ENCODE measurements around the gene RAC2.

The RAC2 gene

GRCh38 chr22:37187891-37188761 is 55.9 kb downstream of the RAC2 start, which contains the start of gene C1QTNF6:
Gene C1QTNF6 (minus strand): TSS chr22:37188247. CDS start chr22:37188213, 34 bp downstream.
- peak; percentile 82 for DNase-seq (ENCODE audit: low spot score)

DNA sequence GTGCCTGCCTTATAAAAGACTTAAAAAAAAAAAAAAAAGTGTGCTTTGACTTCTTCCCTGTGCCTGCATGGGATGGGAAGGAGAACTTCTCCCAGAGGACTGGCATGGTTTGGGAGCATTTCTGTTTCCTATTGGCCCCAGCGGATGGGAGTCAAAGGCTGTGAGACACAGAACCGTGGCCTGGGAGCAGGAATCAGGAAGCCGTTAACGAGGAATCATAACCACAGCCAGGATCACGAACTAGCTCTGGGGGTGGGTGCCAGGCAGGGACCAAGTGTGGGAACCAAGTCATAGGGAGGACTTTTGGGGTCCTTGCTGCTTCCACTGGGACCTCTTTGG is 56.5 kb downstream of the RAC2 start:
- DNase-seq (ENCODE audit: low spot score), result no peak

GRCh38 chr22:37186997-37187522 is 57.0 kb downstream of the RAC2 start:
- DNase-seq (ENCODE audit: low spot score), result no peak

DNA sequence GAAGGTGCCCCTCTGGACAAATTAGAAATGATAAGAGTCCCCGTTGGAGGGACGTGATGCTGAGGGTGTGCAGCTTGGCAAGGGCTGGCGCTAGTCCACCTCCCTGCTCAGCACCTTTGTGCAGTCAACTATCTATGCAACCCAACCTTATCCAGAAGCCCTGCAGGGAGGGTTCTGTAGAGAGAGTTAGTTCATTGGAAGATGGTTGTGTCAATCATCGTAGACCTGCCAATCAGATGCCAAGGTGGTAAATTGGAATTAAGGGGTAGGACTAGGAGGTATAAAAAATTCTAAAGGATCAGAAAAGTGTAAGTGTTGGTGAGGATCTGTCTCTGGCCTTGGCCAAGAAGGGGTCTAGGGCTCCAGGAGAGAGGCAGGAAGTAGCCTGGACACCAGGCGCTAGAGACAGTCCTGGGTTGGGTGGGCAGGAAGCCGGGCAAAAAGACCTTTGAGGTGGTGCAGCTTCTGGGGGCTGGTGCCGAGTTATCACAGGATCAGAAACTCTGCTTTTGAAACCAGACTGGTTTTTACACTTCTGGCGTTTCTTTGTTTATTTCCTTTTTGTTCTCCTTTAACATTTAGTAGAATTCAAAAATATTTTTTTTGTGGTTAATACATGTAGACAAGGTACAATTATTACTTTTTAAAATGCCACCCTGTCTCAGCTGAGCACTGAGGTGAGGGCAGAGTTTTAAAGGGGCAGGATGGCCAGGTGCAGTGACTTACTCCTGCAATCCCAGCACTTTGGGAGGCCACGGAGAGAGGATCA is 57.7 kb downstream of the RAC2 start:
- no peak for DNase-seq (ENCODE audit: low spot score)

- DNase-seq (ENCODE audit: low spot score), result no peak
These were observed 58.3 kb downstream of the RAC2 start for GRCh38 chr22:37185646-37186227.

DNA sequence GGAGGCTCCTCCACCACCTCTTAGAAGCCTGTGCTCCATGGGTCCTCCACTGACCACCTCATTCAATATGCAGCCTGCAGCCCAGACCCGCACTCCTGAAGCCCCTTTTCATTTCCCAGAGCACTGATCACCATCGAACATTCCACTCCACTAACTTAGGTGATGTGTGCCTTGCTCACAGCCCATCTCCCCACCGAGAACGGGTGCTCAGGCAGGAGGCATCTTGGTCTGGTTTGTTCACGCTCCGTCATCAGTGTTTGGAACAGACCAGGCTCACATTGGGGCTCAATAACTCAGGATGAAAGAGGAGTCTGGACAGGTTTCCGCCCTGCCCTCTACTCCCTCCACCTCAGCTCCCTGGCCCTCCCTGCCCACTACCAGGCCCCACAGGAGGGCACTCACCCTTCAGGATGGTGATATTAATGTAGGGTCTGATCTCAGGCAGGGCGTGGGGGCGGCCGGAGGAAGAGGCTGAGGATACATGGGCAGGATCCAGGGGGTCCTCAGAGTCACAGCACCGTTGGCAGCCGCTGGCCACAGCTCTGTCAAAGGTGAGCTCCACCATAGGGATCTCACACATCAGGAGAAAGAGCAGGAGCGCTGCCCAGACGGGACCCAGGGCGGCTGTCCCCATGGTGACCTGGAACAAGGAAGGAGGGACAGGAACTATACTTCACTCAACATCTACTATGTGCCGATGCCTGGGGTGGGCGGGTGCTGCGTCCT is 59.1 kb downstream of the RAC2 start:
- DNase-seq (ENCODE audit: low spot score), result no peak

DNA sequence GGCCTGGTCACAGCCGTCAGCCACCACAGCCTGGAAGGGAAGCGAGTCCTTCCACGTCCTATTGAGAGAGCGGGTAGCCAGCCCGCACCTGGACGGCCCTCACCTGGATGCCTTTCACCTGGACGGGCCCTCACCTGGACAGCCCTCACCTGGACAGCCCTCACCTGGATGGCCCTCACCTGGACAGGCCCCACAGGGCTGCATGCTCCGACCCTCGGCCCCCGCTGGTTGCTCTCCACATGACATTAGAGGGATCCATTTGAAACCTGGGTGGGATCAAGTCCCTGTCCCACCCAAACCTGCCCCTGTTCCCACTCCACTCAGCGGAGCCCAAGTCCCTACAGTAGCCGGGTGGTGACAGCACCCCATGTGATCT is 59.7 kb downstream of the RAC2 start:
- no peak for DNase-seq (ENCODE audit: low spot score)

DNA sequence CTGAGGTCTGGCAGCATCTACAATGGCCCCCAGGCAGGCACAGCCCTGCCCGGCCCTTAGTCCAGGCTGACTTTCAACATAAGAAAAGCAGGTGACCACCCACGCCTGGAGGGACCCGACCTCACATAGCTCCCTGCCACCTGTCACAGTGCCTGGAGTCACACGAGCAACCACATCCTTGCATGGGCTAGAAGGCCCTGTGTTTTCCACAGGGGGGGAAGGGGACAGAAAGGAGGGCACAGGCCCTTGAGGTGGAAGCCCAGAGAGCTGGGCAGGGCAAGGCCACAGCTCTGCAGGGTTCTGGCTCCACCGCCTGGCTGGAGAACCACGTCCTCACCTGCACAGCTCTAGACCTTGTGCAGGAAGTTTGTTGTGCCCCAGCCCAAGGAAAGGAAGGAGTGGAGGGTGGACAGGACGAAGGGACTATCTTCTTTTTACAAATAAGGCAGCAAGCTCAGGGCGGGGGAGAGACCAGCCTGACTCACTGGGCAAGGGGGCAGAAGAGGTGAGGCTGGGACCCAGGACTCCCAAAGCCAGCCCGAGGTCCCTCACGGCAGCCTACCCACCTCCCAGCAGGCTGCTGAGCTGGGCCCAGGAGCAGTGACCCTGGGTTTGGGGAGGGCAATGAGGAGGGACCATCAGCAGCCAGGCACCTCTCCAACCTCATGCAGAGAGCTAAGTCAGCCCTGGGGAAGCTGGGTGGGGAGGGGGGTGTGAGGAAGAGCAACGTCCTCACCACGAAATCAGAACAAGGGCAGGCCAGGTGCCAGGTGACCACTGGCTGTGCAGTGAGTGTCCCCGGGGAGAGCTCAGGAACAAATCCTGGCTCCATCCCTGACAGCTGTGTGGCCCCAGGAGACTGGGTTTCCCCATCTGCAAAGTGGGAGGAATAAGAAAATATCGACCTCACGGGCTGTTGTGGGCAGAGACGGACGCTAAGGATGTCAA is 60.4 kb downstream of the RAC2 start:
- no peak for DNase-seq (ENCODE audit: low spot score)

DNA sequence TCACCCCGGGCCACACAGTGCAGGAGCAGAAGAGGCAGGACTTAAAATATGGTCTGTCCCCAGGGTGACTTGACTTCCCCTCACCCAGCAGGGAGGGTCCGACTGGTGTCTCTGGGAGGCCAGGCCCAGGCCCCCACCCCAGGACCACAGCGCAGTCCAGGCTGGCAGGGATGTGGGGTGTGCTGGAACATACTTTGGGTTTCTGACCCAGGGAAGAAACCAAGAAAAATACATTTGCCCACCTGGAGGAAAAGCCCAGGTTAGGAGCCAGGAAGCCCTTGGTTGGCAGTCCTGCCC is 61.2 kb downstream of the RAC2 start:
- no peak for DNase-seq (ENCODE audit: low spot score)

- no peak for DNase-seq (ENCODE audit: low spot score)
These were observed 61.7 kb downstream of the RAC2 start for GRCh38 chr22:37182101-37182948.

DNA sequence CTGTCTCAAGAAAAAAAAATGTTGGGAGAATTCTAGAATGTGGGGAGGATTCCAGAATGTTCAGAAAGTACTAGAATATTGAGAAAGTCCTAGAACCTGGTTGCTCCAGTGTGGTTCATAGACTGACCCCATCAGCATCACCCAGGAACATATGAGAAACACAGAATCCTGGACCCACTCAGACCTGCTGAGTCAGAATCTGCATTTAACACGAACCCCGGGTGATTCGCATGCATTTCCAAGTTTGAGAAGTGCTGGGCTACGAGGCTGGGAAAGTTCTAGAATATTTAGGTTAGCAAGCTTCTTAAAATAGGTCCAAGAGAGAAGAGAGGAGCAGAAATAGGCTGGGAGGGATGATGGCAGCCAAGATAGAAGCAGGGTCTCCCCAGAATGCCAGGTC is 62.4 kb downstream of the RAC2 start:
- no peak for DNase-seq (ENCODE audit: low spot score)

DNA sequence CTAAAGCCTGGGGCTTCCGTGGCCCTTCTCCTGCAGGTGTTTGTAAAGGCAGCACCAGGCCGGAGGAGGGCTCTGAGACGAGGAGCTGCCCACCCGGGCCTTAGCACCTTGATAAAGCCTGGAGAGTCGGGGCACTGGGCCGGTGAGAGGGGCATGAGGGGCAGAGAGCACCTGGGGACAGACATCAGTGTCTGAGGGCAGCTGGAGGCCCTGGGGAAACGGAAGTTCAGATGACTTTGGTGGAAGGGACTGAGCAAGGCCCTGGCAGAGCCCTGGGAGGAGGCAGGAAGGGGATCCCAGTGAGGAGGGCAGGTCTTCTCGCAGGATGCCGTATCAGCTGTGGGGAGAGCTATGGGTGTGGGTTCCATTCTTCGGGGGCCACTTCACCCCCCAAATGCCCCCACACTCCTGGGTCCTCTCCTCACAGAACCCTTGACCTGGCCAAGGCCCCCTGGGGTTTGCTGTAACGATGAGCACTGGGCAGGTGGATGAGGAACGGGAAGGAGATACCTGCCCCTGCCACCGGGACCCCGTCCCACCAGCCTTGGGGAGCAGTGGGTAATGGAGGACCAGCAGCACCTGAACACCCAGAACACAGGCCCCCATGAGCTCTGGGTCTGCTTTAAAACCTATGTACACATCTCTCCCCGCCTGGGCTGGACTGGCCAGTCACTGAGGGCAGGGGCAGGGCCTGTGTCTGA is 63.4 kb downstream of the RAC2 start:
- DNase-seq (ENCODE audit: low spot score), result no peak

GRCh38 chr22:37179622-37180420 is 64.2 kb downstream of the RAC2 start:
- DNase-seq (ENCODE audit: low spot score), result no peak

GRCh38 chr22:37179126-37179470 is 65.0 kb downstream of the RAC2 start:
- DNase-seq (ENCODE audit: low spot score), result no peak

- DNase-seq (ENCODE audit: low spot score), result no peak
These were observed 65.5 kb downstream of the RAC2 start for GRCh38 chr22:37178350-37179125.

DNA sequence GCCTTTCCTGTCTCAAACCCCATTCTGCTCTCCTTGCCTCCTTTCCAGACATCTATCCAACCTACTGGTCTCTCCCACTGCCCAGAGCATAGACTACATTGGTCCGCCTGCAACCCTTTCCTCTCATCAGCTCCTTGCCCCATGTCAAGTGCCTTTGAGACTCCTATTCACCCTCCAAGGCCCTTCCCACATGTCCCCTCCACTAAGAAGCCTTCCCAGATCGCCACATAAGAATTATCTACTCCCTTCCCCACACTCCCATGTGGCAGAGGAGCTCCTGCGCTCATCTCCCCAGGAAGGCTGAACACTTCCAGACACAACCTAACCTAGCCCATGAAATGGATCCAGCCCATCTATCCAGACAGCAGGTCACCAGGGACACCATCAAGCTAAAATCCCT is 66.3 kb downstream of the RAC2 start:
- no peak for DNase-seq (ENCODE audit: low spot score)

DNA sequence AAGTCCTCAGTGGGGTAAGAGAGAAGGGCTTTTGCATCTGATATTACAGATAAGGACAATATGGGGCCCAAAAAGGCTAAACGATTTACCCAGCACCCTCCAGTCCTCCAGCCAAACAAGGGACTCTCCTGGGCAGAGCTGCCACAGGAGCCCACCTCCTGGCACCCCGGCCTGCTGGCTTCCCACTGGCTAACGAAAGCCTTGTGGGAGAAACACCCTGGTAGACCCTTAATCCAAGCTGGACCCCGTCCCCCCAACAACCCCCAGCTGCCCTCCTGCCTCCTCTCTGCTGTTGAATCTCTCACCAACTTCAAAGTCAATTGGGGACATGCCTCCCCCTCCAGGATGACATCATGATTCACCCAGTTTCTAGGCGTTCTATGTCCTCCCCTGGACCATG is 66.8 kb downstream of the RAC2 start:
- no peak for DNase-seq (ENCODE audit: low spot score)

- DNase-seq (ENCODE audit: low spot score), result peak; percentile 89
These were observed 67.5 kb downstream of the RAC2 start for GRCh38 chr22:37176464-37177061.
